H1 (cell line): ENCODE data around the gene TCFL5. TPM values are rescaled to one million over a fixed set of nuclear protein-coding genes. Genes with fewer than 3 reads are reported as not detected.

ENCODE experiments used
- CTCF ChIA-PET: fragments of 300-600 bp; sonication (Branson Sonifier 250); formaldehyde crosslinking; loops from one replicate; lab custom pipeline; 2021; ENCODE audit not compliant: partially characterized antibody; lab: Charles Lee
- POLR2A ChIA-PET: fragments of 300-600 bp; sonication (Branson Sonifier 250); formaldehyde crosslinking; loops from one replicate; lab custom pipeline; 2021; ENCODE audit warnings: inconsistent platforms; ENCODE audit not compliant: partially characterized antibody; lab: Charles Lee
- DNase-seq, 2 experiments: peaks; one replicate each; pipeline versions ENCODE4 v3.0.0 to v3.0.0-alpha.2; 2010 to 2022; ENCODE audit warnings: low spot score in 2 of 2, low read depth in 1 of 2, mixed read lengths in 1 of 2
- FAIRE-seq: peaks from 2 replicates; lab custom pipeline; 2011; peaks lifted over from hg19 to GRCh38; lab: Jason Lieb, UNC
- H2AFZ ChIP-seq: 2 replicates; pipeline ENCODE4 v1.8.1; 2012; ENCODE audit warnings: low read length, inconsistent platforms
- H2AK5ac ChIP-seq: 2 replicates; pipeline ENCODE4 v1.6.1; 2013; ENCODE audit warnings: low read depth, low read length
- H2BK120ac ChIP-seq: replicated peaks from 2 replicates; pipeline ENCODE3; 2013; ENCODE audit warnings: low read depth, low read length, inconsistent platforms
- H2BK12ac ChIP-seq: 2 replicates; pipeline ENCODE4 v1.6.1; 2013; ENCODE audit warnings: low read depth, low read length
- H2BK15ac ChIP-seq: 2 replicates; pipeline ENCODE4 v1.6.1; 2013; ENCODE audit warnings: low read length
- H2BK20ac ChIP-seq: 2 replicates; pipeline ENCODE4 v1.6.1; 2013; ENCODE audit warnings: low read length
- H2BK5ac ChIP-seq: 2 replicates; pipeline ENCODE4 v1.6.1; 2013; ENCODE audit warnings: low read depth, low read length
- H3K14ac ChIP-seq: 2 replicates; pipeline ENCODE4 v1.6.1; 2013; ENCODE audit warnings: inconsistent platforms; ENCODE audit not compliant: insufficient read length
- H3K18ac ChIP-seq: 2 replicates; pipeline ENCODE4 v1.6.1; 2013; ENCODE audit warnings: low read length; ENCODE audit errors: extremely low read depth
- H3K23ac ChIP-seq: 2 replicates; pipeline ENCODE4 v1.6.1; 2013; ENCODE audit warnings: inconsistent platforms; ENCODE audit not compliant: insufficient read length
- H3K23me2 ChIP-seq: 2 replicates; pipeline ENCODE4 v1.6.1; 2013; ENCODE audit warnings: low read depth, low read length
- H3K27ac ChIP-seq: 2 replicates; pipeline ENCODE4 v1.6.1; 2011; ENCODE audit warnings: low read depth, low read length, inconsistent platforms
- H3K27me3 ChIP-seq, 4 experiments: replicated peaks in 1 of 4; 1 replicate in 1 of 4; 2 replicates in 3 of 4; pipeline versions ENCODE4 v1.6.1 to v1.8.1; 2011 to 2013; ENCODE audit warnings: low read length in 3 of 4, mild to moderate bottlenecking in 3 of 4, inconsistent platforms in 2 of 4, mixed read lengths in 2 of 4, moderate library complexity in 1 of 4; ENCODE audit not compliant: control insufficient read depth in 3 of 4, insufficient read depth in 3 of 4; ENCODE audit errors: extremely low read depth in 1 of 4
- H3K36me3 ChIP-seq, 4 experiments: 2 replicates each; pipeline versions ENCODE4 v1.6.1 to v1.8.1; 2011 to 2013; ENCODE audit warnings: mild to moderate bottlenecking in 4 of 4, low read length in 3 of 4, moderate library complexity in 2 of 4, control low read depth in 1 of 4, inconsistent platforms in 1 of 4; ENCODE audit not compliant: insufficient read depth in 4 of 4, control insufficient read depth in 2 of 4
- H3K4ac ChIP-seq: replicated peaks from 2 replicates; pipeline ENCODE3; 2013; ENCODE audit warnings: low read length, low read depth, mixed read lengths, inconsistent platforms; ENCODE audit not compliant: insufficient read length
- H3K4me1 ChIP-seq, 4 experiments: replicated peaks in 1 of 4; 1 replicate in 1 of 4; 2 replicates in 3 of 4; pipeline versions ENCODE4 v1.6.1 to v1.8.1; 2011 to 2013; ENCODE audit warnings: low read length in 3 of 4, inconsistent platforms in 2 of 4, mixed read lengths in 1 of 4; ENCODE audit not compliant: insufficient read depth in 4 of 4, control insufficient read depth in 3 of 4
- H3K4me2 ChIP-seq, 2 experiments: 2 replicates each; pipeline versions ENCODE4 v1.6.1 to v1.8.1; 2011 to 2013; ENCODE audit warnings: low read depth in 2 of 2, low read length in 2 of 2, control low read depth in 1 of 2, inconsistent platforms in 1 of 2, mild to moderate bottlenecking in 1 of 2; ENCODE audit not compliant: insufficient read depth in 1 of 2
- H3K4me3 ChIP-seq, 4 experiments: fragments of 200-600, 300-600 bp in 1 of 4; sonication (generic), shearing (Covaris generic), sonication (Bioruptor Twin) in 1 of 4; 2 replicates each; pipeline versions ENCODE4 v1.5.1 to v1.8.1; 2011 to 2016; ENCODE audit warnings: low read length in 4 of 4, low read depth in 3 of 4, control low read depth in 2 of 4, inconsistent platforms in 2 of 4, mild to moderate bottlenecking in 2 of 4, mixed read lengths in 1 of 4, moderate library complexity in 1 of 4; ENCODE audit not compliant: insufficient read depth in 2 of 4; ENCODE audit errors: extremely low read depth in 1 of 4
- H3K56ac ChIP-seq: replicated peaks from 2 replicates; pipeline ENCODE3; 2013; ENCODE audit warnings: low read depth, mild to moderate bottlenecking, mixed read lengths, low read length, inconsistent platforms; ENCODE audit not compliant: insufficient read length
- H3K79me1 ChIP-seq: 2 replicates; pipeline ENCODE4 v1.6.1; 2013; ENCODE audit warnings: low read depth, low read length, control low read depth
- H3K79me2 ChIP-seq, 2 experiments: 2 replicates each; pipeline versions ENCODE4 v1.6.1 to v1.8.1; 2012 to 2013; ENCODE audit warnings: low read length in 2 of 2, mild to moderate bottlenecking in 2 of 2, inconsistent platforms in 1 of 2; ENCODE audit not compliant: insufficient read depth in 2 of 2, control insufficient read depth in 1 of 2
- H3K9ac ChIP-seq, 4 experiments: replicated peaks in 1 of 4; 1 replicate in 1 of 4; 2 replicates in 3 of 4; pipeline versions ENCODE4 v1.6.1 to v1.8.1; 2011 to 2013; ENCODE audit warnings: low read depth in 3 of 4, low read length in 3 of 4, control low read depth in 2 of 4, mild to moderate bottlenecking in 2 of 4, moderate library complexity in 2 of 4, inconsistent platforms in 1 of 4; ENCODE audit errors: extremely low read depth in 1 of 4
- H3K9me3 ChIP-seq, 2 experiments: 2 replicates each; pipeline versions ENCODE4 v1.6.1 to v1.8.1; 2012 to 2013; ENCODE audit warnings: mild to moderate bottlenecking in 2 of 2, moderate library complexity in 2 of 2, control low read depth in 1 of 2, inconsistent platforms in 1 of 2, low read depth in 1 of 2, low read length in 1 of 2, mixed read lengths in 1 of 2; ENCODE audit not compliant: insufficient read depth in 2 of 2
- H4K20me1 ChIP-seq, 2 experiments: replicated peaks in 1 of 2; 2 replicates each; pipeline versions ENCODE3 to v1.8.1; 2011 to 2013; ENCODE audit warnings: inconsistent platforms in 2 of 2, low read length in 2 of 2, mild to moderate bottlenecking in 1 of 2; ENCODE audit not compliant: insufficient read depth in 2 of 2, control insufficient read depth in 1 of 2
- H4K5ac ChIP-seq: 2 replicates; pipeline ENCODE4 v1.6.1; 2013; ENCODE audit warnings: low read length, low read depth, mixed read lengths, inconsistent platforms; ENCODE audit not compliant: insufficient read length
- H4K8ac ChIP-seq: 2 replicates; pipeline ENCODE4 v1.8.0; 2013; ENCODE audit warnings: mild to moderate bottlenecking, moderate library complexity, low read length, inconsistent platforms; ENCODE audit not compliant: insufficient read depth; ENCODE audit errors: extremely low read depth
- H4K91ac ChIP-seq: replicated peaks from 2 replicates; pipeline ENCODE3; 2013; ENCODE audit warnings: low read length, mixed read lengths, inconsistent platforms; ENCODE audit not compliant: insufficient read length
- ASH2L ChIP-seq: fragments of 200-600, 300-600 bp; sonication (generic); IDR thresholded peaks from one replicate; pipeline ENCODE4 v1.7.1; 2017; ENCODE audit warnings: low read length
- BACH1 ChIP-seq: IDR thresholded peaks from 2 replicates; pipeline ENCODE4 v1.6.1; 2012; ENCODE audit warnings: low read length, improper control_type of control experiment
- NANOG ChIP-seq: IDR thresholded peaks from 2 replicates; pipeline ENCODE4 v1.6.1; 2011; ENCODE audit warnings: low read length, low read depth, mild to moderate bottlenecking, inconsistent platforms; ENCODE audit not compliant: insufficient read depth, poor library complexity, severe bottlenecking
- RXRA ChIP-seq: IDR thresholded peaks from 2 replicates; pipeline ENCODE4 v1.6.1; 2011; ENCODE audit warnings: low read depth, mild to moderate bottlenecking, low read length, moderate library complexity; ENCODE audit not compliant: insufficient read depth
- SP1 ChIP-seq: IDR thresholded peaks from 2 replicates; pipeline ENCODE4 v1.6.1; 2011; ENCODE audit warnings: low read depth, low read length
- SP4 ChIP-seq: IDR thresholded peaks from 2 replicates; pipeline ENCODE4 v1.6.1; 2012; ENCODE audit warnings: low read length, inconsistent platforms
- ZNF274 ChIP-seq: IDR thresholded peaks from 2 replicates; pipeline ENCODE4 v1.7.0; 2012; ENCODE audit warnings: low read length, borderline replicate concordance; ENCODE audit errors: extremely low read depth
- WGBS, 2 experiments: shearing (Covaris generic) in 1 of 2; methylation state at CpG; one replicate each; pipeline versions ENCODE4 v1.1.6 to v1.1.7; 2013 to 2015; ENCODE audit warnings: low lambda C conversion rate in 2 of 2, mixed read lengths in 2 of 2, inconsistent platforms in 1 of 2, low coverage in 1 of 2, missing lambda C conversion rate in 1 of 2; ENCODE audit not compliant: insufficient replicate concordance in 2 of 2, insufficient coverage in 1 of 2, insufficient read length in 1 of 2; ENCODE audit errors: extremely low coverage in 1 of 2, missing lambda C conversion rate in 1 of 2; 5-methylcytosine and 5-hydroxymethylcytosine counted together
- polyA plus RNA-seq, 7 experiments: library from polyadenylated mRNA; depleted of rRNA in 3 of 7; stranded (reverse) in 5 of 7; unstranded in 2 of 7; fragments of >200 nt in 5 of 7; fragments of 200-250 nt in 2 of 7; gene quantifications; 1 replicate in 5 of 7; 2 replicates in 1 of 7; 4 replicates in 1 of 7; pipeline versions ENCODE4 v1.2.1 to v1.2.3, GENCODE V29; 2011 to 2013; ENCODE audit warnings: missing spikeins in 2 of 7, mixed read lengths in 2 of 7
- total RNA-seq: library from RNA; stranded (reverse); fragmentation: NEBNext Ultra II Directional; extraction: Animal tissue kit (Norgen Biotek cat#: 25700); gene quantifications from 2 replicates; pipeline ENCODE4 v1.2.1, GENCODE V29; 2021

Gene TCFL5
- total and polyA plus RNA-seq, 2 of the 8 experiments (the other 6 are each of a cell fraction or from before 2014, with no cell fraction given): 6.2 to 15.0 TPM

DNA sequence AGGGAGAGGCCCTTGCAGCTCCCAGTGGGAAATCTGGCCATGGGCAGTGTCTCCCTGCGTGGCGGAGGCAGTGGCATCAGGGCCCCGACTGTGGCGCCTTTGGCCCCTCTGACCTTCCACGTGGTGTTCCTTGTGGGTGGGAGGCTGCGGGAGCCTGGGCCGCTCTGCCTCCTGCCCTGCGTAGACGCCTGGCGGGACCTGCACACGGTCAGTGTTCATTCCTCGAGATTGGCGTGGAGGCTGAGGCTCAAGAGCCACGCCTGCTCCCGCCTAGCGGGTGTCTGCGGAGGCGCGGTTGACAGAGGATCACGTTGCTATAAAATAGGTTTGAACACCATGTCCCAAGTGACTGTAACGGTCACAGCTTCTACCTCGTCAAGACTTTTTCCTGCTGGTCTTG is 30.8 kb downstream of the TCFL5 start:
- Histone ChIP-seq H4K8ac (no peak overlapping the region), H3K36me3 (peaks cover 0 to 19% (median 4%) of the 10 kb centered on the region in 4 experiments; a peak in 5 of 8 replicates), H2AK5ac (no peak overlapping the region), H2BK5ac (no peak overlapping the region), H3K4me2 (no peak overlapping the region), H2BK15ac (no peak overlapping the region), H3K14ac (no peak overlapping the region), H3K23ac (no peak overlapping the region), H2BK20ac (no peak overlapping the region), H4K5ac (no peak overlapping the region), H2BK12ac (no peak overlapping the region), H3K79me2 (no peaks in the 10 kb centered on the region), H3K4ac (no peak overlapping the region), H2BK120ac (no peak overlapping the region), H3K56ac (no peak overlapping the region), H4K20me1 (peaks cover 1% of the 10 kb centered on the region in 2 experiments), H3K23me2 (no peaks in the 10 kb centered on the region), H3K4me3 (no peak overlapping the region), H3K27me3 (no peaks in the 10 kb centered on the region), H4K91ac (no peak overlapping the region), H2AFZ (no peak overlapping the region), H3K27ac (no peak overlapping the region), H3K9ac (no peak overlapping the region), H3K9me3 (no peaks in the 10 kb centered on the region), H3K4me1 (peaks cover 0 to 10% (median 0%) of the 10 kb centered on the region in 4 experiments; a peak in 2 of 7 replicates), H3K18ac (no peak overlapping the region), H3K79me1 (no peaks in the 10 kb centered on the region)
- DNase-seq: no peak
- ChIA-PET POLR2A (interaction anchor here (2.2 to 3.5 kb wide), 3 partner anchors 12 to 16 kb away, joined by 9 to 22 read pairs (median 17); partner anchors contain the start of gene COL9A3), CTCF (interaction anchor here (1.2 to 3.8 kb wide), 2 partner anchors 8 to 24 kb away, joined by 3 to 22 read pairs; no protein-coding TSS in a partner anchor)
- no peak for FAIRE-seq
- WGBS, 2 experiments: 93% methylated on average over 22 of the region's 22 CpGs; no CpG with 5 or more reads in 1 of the 2 experiments
- no peak for TF ChIP-seq BACH1
- TF ChIP-seq SP4: no peak
- TF ChIP-seq RXRA: no peak
- no peak for TF ChIP-seq ZNF274
- TF ChIP-seq SP1: no peak
- no peak for TF ChIP-seq NANOG
- no peak for TF ChIP-seq ASH2L
